HG02763 (cell line): ENCODE data around the gene VSIG4.
"Not testable (repeated sequence)": the region's sequence is repeated elsewhere in the genome, so short reads cannot be mapped to it uniquely, and the experiment has no call there.

Experiments
- ATAC-seq: cut with Tn5 transposase; IDR thresholded peaks from one replicate; pipeline ENCODE4 v1.9.1; 2021; ENCODE audit warnings: mild to moderate bottlenecking, moderate library complexity; ENCODE audit not compliant: unreplicated experiment

Gene VSIG4

GRCh38 chrX:66039944-66040343 lies at the start of gene VSIG4:
Gene VSIG4, minus strand, starts transcription at chrX:66040080. Its CDS starts 82 bp downstream, at chrX:66039998.
- no peak for ATAC-seq

DNA sequence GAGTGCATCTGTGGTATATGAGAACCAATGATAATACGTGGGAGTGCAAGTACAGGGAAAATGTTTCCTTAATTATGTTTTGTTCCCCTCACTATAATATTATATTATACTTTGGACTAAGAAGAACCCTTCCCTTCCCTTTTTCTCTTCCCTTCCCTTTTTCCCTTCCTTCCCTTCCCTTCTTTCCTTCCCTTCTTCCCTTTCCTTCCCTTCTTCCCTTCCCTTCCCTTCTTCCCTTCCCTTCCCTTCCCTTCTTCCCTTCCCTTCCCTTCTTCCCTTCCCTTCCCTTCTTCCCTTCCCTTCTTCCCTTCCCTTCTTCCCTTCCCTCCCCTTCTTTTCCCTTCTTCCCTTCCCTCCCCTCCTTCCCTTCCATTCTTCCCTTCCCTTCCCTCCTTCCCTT lies 36.9 kb upstream of the VSIG4 start:
- no peak for ATAC-seq

DNA sequence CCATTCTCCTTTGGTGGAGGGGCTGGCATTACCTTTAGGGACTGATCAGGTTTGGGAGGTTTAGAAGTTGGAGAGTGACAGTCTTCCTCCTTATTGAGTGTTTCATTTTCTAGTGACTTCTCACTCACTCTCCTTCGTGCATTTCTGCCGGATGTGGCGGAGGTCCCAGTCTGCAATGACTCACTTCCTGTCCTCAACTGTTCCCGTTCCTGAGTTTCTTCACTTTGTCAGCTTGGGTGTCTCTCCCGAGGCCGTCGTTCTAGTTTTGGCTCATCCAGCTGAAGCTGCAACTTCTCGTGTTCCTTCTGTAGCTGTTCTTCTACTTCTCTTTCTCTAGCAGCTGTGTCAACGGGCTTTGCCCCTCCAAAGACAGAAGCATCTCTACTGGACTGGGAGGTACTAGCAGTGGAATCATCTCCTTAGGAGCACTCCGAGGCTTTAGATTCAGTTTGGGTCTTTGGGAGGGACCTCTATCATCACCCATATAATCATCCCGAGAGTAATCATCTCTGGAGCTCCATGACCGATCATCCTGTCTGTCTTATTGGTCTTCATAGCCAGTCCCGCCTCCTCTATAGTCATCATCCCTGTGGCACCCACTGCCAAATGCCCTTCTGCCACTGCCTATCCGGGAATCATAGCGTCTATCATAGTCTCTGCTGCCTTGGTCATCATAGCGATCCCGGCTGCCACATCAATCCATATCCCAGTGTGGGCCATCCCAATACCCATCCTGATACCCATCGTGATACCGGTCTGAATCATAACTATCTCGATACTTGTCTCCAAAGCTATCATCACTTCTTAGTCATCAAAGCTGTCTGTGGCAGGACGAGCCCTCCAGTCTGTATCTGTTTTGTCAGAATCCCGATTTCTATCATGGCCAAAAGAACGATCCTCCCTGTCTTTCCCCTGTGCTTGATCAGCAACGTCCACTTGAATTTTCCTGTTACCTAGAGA lies 35.3 kb upstream of the VSIG4 start:
- ATAC-seq: no peak

DNA sequence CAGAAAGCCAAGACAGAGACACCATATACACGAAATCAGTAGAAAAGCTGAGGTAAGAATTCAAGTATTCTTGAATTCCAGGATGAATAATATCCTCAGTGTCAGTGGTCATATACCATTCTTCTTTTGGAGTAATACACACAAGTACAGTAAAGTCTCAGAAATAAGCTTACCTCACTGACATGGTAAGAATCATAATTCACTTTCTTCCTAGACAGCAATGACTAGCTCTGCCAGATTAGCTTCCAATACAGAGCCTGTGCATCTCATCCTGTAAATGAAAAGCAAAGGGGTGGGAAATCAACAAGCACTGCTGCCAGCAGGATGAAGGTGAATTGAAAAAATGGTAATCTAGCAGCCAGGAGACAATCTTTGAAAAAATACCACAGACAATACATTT lies 31.2 kb upstream of the VSIG4 start:
- ATAC-seq: no peak

- ATAC-seq: no peak
These were observed 24.4 kb upstream of the VSIG4 start for GRCh38 chrX:66064261-66064660.

DNA sequence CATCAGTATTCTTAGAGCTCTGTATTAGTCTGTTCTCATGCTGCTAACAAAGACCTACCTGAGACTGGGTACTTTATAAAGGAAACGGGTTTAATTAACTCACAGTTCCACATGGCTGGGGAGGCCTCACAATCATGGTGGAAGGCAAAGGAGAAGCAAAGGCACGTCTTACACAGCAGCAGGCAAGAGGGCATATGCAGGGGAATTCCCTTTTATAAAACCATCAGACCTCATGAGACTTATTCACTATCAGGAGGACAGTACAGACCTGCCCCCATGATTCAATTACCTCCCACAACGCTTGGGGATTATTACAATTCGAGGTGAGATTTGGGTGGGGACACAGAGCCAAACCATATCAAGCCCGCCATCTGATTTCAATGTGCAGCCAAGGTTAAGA lies 17.1 kb upstream of the VSIG4 start:
- not testable (repeated sequence) for ATAC-seq

DNA sequence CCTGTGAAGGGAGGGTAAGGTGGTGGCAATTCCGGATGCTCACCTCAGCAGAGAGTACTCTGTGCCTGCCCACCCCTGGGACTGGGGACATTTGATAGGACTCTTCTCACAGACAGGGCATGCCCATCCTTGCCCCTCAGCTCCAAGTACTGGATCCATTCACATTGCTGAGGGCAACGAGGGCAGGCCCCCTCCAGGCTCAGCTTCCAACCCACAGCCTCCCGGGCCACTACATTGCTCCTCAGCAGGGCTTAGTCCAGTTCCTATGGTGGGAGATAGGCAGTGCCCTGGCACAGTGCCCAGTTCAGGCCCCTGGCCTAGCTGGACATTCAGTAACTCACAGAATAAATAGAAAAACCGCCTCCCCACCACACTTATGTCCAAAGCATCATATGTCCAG lies 15.1 kb upstream of the VSIG4 start:
- no peak for ATAC-seq

DNA sequence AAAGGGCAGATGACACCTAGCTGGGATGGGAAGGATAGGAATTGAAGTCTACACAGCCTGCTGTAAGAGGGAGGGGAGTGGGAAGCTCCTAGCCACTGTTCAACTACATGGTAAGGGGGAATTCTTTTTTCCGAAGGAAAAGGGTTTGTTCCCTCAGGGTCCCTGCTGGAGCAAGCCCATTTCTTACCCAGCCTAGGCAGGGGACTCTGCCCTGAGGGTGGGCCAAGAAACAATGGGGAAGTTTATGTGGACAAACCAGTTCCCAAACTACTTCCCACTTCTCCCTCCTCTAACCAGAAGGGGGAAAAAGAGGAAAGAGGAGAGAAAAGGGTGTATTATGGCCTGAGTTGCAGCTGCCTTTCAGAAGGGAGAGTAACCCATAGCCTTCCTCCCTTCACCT lies 13.5 kb upstream of the VSIG4 start:
- ATAC-seq: no peak

DNA sequence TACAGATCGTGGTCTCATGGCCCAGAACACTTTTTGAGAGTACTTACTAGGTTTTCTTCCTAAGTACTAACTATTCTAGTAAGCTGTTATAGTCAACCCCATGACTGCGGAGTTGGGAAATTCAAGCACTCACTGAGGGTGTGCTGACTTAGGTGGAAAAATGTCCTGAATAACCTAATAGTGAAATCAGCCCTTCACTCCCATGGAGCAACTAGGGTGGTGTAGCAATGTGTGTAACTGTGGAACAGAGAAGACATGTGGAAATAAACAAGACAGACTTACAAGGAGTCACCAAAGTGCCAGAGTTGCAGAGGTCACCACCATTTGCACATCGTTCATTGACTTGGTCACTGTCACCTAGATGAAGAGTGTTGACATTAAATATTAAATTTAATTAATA lies 12.1 kb upstream of the VSIG4 start:
- no peak for ATAC-seq

DNA sequence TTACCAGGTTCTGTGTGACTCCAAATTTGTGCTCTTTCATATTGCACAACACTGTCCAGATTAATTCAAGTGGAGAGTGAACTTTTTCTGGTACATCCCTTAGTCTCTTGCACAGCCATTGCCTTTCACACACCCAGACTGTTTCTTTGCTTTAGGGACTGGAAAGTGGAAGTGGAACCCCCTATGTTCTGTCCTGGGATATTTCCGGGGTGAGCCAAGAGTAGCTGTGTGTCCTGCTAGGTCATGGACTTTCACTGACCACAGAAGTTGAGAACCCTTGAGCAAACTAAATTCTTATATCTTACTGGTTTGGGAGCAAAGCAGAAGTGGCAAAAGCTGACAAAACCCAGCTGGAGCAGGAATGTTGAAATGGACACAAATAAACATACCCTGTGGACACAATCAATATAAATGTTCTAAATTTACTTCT lies 10.3 kb upstream of the VSIG4 start:
- no peak for ATAC-seq

DNA sequence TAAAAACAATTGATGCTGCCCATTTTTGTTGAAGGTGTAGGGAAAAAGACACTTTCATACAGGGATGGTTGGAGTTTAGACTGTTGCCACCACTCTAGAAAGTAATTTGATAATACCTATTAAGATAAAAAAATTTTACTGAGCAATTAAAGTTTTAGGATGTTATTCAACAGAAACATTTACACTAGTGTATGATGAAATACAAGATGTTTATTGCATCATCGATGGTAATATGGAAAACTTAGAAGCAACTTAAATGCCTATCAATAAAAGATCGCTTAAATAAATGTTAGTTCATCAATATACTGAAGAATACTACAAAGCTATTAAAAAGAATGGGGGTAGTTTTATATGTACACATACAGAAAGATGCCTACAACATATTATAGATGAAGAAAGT lies 9.2 kb upstream of the VSIG4 start:
- ATAC-seq: no peak

DNA sequence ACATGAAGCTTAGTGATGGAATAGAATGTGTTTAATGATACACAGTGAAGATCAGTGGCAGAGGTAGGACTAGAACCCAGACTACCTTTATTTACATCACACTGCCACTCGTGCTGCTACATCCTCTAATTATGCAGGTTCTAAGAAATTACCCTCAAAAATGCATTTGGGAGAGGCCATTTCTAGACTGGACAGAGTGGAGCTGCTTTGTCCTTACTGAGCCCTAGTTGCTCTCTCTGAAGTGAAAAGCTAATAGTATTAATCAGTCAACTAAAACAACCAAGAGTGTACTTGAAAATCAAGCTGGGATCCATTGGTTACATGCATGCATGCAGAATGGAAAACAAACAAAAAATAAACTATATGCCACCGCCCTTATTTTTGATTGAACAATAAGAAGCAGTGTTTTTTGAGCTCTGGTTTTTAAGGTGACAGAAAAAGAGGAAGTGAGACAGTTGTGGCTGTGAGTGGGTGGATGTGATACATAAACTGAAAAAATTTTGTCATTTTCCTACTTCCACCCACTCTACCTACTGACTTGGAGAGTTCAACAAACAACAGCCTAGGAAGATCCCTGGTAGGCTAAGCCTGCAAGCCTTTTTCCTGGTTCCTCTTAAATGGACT lies 6.8 kb upstream of the VSIG4 start:
- peak; percentile 72 for ATAC-seq

DNA sequence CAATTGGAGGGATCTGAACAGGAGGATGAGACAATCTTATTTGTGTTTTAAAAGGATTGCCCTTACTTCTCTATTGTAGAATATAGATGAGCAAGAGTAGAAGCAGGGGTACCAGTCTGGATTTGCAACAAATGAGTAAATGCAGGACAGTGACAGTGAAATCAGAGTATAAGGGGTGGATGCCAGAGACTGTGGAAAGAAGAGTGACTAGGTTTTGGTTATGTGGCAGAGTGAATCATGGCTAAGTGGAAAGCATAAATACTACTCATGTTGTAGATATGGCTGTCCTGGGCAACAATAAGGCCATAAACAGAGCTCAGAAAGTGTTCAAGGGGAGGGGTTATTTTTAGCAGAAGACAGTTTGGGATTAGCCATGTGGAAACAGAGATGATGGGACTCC lies 6.0 kb upstream of the VSIG4 start:
- ATAC-seq: no peak

DNA sequence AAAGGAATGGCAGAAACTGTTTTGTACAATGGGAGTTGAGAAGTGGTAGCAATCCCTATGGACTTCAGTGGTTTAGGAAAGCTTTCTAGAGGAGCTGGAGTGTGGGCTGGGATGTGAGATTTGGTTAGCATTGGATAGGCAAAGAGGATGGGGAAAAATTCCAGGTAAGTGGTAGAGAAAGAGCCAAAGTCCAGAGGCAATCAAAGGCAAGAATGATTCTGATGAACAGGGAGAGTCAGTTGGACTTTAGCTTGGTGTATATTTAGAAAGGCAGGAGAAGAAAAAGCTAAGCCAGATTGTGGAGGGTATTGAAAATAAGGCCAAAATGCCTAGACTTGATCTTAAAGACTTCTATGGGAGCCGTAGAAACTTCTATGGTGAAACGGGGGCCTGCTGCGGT lies 3.7 kb upstream of the VSIG4 start:
- ATAC-seq: no peak

DNA sequence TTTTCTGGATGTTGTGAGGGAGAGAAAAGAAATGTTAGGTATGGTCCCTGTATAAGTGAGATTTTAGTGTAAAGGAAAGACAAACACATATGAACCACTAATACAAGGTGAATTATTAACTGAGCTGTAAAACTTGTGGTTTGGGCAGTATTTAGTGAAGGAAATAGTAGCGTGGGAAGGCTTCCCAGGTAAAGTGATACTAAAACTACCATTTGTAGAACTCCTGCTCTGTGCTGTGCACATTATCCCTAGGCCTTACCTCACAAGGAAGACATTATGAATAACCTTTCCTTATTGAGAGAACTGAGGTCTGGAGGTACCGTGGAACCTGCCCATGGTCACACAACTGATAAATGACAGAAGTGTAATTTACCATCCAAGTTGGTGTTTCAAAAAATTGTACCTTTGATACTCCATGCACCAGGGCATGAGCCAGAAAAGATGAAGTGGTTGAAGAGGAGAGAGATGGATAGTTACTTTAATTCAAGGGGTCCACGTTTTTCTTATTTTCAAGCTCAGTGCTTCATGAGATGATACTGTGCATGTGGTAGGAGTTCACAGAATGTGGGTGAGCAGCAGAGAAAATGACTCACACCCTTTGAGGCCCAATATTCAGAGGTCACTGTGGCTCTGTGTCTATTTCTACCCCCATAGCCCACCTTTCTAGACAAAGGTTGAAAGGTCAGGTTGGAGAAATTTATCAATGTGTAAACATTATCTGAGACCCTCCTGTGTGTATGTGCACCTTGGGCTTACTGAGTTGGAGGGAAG lies 2.6 kb upstream of the VSIG4 start:
- peak; percentile 59 for ATAC-seq

DNA sequence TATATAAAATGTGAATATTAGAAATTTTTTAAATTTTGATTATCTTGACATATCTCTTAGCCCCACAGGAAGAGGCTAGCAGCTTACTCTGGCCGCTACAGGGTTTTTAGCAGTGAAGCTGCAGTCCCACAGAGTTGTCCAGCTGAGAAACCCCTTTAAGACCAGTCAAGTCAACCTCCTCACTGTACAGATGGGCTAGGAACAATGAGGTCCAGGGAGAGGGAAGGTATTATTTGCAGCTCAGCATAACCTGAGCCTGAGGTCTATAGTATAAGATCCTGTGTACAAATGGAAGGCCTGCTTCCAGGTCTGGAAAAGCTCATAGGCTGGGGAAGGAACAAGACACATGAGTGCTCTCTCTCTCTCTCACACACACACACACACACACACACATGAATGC lies 1.8 kb downstream of the VSIG4 start:
- no peak for ATAC-seq

GRCh38 chrX:66036231-66036630 lies 3.6 kb downstream of the VSIG4 start:
- no peak for ATAC-seq

- no peak for ATAC-seq
These were observed 4.2 kb downstream of the VSIG4 start for GRCh38 chrX:66035667-66036066.

- peak; percentile 72 for ATAC-seq
These were observed 9.2 kb downstream of the VSIG4 start for GRCh38 chrX:66030505-66031317.

DNA sequence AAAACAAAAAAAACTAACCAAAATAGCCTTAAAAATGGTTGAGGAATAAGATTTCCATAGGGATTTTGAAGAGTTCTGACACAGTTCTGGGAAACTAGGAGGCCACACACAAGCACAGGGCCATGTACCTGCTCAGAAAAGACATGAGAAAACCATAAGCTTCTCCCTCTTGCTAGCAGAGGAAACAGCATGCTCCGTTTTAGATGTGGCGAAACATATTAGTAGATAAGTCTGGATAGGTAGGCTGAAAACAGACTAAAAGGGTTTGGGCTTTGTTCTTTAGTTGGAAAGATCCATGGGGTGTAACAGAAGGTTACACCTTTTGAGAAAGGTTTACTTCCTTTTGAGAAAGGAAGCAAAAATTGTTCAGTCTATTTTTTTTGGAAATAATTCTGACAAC lies 10.9 kb downstream of the VSIG4 start:
- no peak for ATAC-seq

GRCh38 chrX:66024570-66024969 lies 15.3 kb downstream of the VSIG4 start:
- ATAC-seq: no peak
